GM23248 (cell line): Measurements from ENCODE around the gene TIMD4. TPM values are rescaled to one million over a fixed set of nuclear protein-coding genes. Genes with fewer than 3 reads are reported as not detected.

Source experiments
- DNase-seq: peaks from one replicate; pipeline ENCODE4 v3.0.0-alpha.2; 2015
- H2AFZ ChIP-seq: fragments of 200-600 bp; sonication (generic); 2 replicates; pipeline ENCODE4 v1.6.1; 2016; ENCODE audit warnings: antibody characterized with exemption
- H3F3A ChIP-seq: fragments of 200-600 bp; sonication (generic); 2 replicates; pipeline ENCODE4 v1.6.1; 2016; ENCODE audit warnings: mild to moderate bottlenecking, antibody characterized with exemption, mixed run types; ENCODE audit not compliant: insufficient read depth
- H3K27ac ChIP-seq: fragments of 200-600 bp; sonication (generic); 2 replicates; pipeline ENCODE4 v1.5.1; 2016; ENCODE audit warnings: mild to moderate bottlenecking
- H3K27me3 ChIP-seq: fragments of 200-600 bp; sonication (generic); replicated peaks from 2 replicates; pipeline ENCODE4 v1.6.1; 2016; ENCODE audit warnings: mild to moderate bottlenecking; ENCODE audit not compliant: insufficient read depth
- H3K36me3 ChIP-seq: fragments of 200-600 bp; sonication (generic); 2 replicates; pipeline ENCODE4 v1.6.1; 2016; ENCODE audit warnings: low read depth, mild to moderate bottlenecking
- H3K4me1 ChIP-seq: fragments of 200-600 bp; sonication (generic); 2 replicates; pipeline ENCODE4 v1.6.1; 2016; ENCODE audit warnings: mild to moderate bottlenecking; ENCODE audit not compliant: insufficient read depth
- H3K4me2 ChIP-seq: fragments of 200-600 bp; sonication (generic); one replicate; pipeline ENCODE4 v1.6.1; 2016; ENCODE audit warnings: mild to moderate bottlenecking; ENCODE audit not compliant: unreplicated experiment
- H3K4me3 ChIP-seq: fragments of 200-600 bp; sonication (generic); 2 replicates; pipeline ENCODE4 v1.5.1; 2016; ENCODE audit warnings: mild to moderate bottlenecking
- H3K79me2 ChIP-seq: fragments of 200-600 bp; sonication (generic); 2 replicates; pipeline ENCODE4 v1.6.1; 2016; ENCODE audit warnings: mild to moderate bottlenecking; ENCODE audit not compliant: insufficient read depth
- H3K9ac ChIP-seq: fragments of 200-600 bp; sonication (generic); 2 replicates; pipeline ENCODE4 v1.6.1; 2016; ENCODE audit warnings: mild to moderate bottlenecking
- H3K9me2 ChIP-seq: fragments of 200-600 bp; sonication (generic); 2 replicates; pipeline ENCODE4 v1.6.1; 2016; ENCODE audit warnings: mixed run types, mild to moderate bottlenecking, moderate library complexity; ENCODE audit not compliant: insufficient read depth
- H3K9me3 ChIP-seq: fragments of 200-600 bp; sonication (generic); one replicate; pipeline ENCODE4 v1.6.1; 2017; ENCODE audit warnings: low read depth
- H4K20me1 ChIP-seq: fragments of 200-600 bp; sonication (generic); 2 replicates; pipeline ENCODE4 v1.6.0; 2016; ENCODE audit not compliant: insufficient read depth
- EZH2 ChIP-seq: fragments of 200-600 bp; sonication (generic); IDR thresholded peaks from 2 replicates; pipeline ENCODE4 v1.6.1; 2018; ENCODE audit warnings: antibody characterized with exemption, mild to moderate bottlenecking; ENCODE audit not compliant: insufficient read depth, poor library complexity, severe bottlenecking
- EZH2phosphoT487 ChIP-seq: fragments of 200-600 bp; sonication (generic); IDR thresholded peaks from 2 replicates; pipeline ENCODE4 v1.6.1; 2018; ENCODE audit warnings: antibody characterized with exemption, moderate library complexity, mild to moderate bottlenecking, low read depth; ENCODE audit not compliant: insufficient read depth
- WGBS, 2 experiments: methylation state at CpG; one replicate each; pipeline ENCODE4 v1.1.6; 2015 to 2017; ENCODE audit warnings: low lambda C conversion rate in 2 of 2, low coverage in 1 of 2; ENCODE audit errors: missing lambda C conversion rate in 2 of 2; 5-methylcytosine and 5-hydroxymethylcytosine counted together
- in situ Hi-C: fragments of 300-500 bp; cut with MboI; formaldehyde crosslinking; loops from 2 replicates; pipeline ENCODE4 v1.15.0; 2020
- polyA plus RNA-seq: library from polyadenylated mRNA; unstranded; fragments of >200 nt; fragmentation: Nextera tagmentation; extraction: Ambion mirVana; gene quantifications from 2 replicates; pipeline ENCODE4 v1.2.1, GENCODE V29; 2016
- total RNA-seq: library from RNA; depleted of rRNA; stranded (reverse); fragments of >200 nt; shearing (Covaris generic); gene quantifications from 2 replicates; pipeline ENCODE4 v1.2.3, GENCODE V29; 2014

TIMD4 gene
- total and polyA plus RNA-seq, 2 experiments from 2014 or later, result not detected

DNA sequence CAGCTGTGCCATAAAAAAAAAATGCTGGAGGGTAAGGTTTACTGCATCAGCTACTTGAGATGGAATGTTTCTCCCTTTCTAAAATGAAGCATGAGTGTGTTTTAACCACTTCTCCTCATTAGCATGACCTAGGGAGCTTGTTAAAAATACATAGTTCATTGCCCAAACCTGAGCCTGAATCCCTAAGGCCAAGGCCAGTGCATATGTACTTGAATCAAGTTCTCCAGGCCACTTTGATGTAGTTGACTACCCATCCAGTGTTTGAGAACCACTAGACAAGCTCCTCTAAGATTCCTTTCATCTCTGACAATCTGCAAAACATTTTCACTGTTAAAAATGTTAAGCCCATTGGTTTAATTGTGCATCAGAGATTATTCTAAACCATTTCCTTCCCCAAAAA, 6.7 kb downstream of the TIMD4 start:
- in situ Hi-C loops, result no loop called here
- Histone ChIP-seq H3K79me2 (no peaks in the 10 kb centered on the region), H3K4me1 (no peaks in the 10 kb centered on the region), H3K9me3 (no peaks in the 10 kb centered on the region), H3K36me3 (no peaks in the 10 kb centered on the region), H3K27me3 (no peaks in the 10 kb centered on the region), H3K9me2 (no peaks in the 10 kb centered on the region), H3K4me3 (no peak overlapping the region), H2AFZ (no peak overlapping the region), H3K9ac (no peak overlapping the region), H3K4me2 (no peak overlapping the region), H3K27ac (no peak overlapping the region), H3F3A (no peaks in the 10 kb centered on the region), H4K20me1 (no peaks in the 10 kb centered on the region)
- no peak for DNase-seq
- no peak for TF ChIP-seq EZH2phosphoT487
- no peak for TF ChIP-seq EZH2

DNA sequence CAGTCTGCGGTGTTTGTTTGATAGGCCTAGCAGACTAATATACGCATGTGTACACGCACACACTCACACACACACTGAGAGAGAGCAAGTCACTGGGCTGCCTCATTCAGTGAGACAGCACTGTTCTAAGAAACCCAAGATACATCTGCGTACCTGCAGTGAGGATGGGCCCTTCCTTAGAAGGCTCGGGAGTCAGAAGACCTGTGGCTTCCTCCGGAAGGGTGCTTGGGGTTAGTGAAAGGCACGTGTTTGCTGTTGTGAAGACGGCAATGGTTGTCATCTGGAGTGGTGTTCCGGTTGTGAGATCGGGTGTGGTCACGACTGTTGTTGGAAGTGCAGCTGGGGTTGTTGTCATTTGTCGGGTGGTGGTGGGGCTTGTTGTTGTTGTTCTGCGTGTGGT, 11.7 kb downstream of the TIMD4 start:
- no peak for TF ChIP-seq EZH2
- Histone ChIP-seq H3K4me3 (no peak overlapping the region), H3K27me3 (no peaks in the 10 kb centered on the region), H4K20me1 (no peaks in the 10 kb centered on the region), H3K4me1 (no peaks in the 10 kb centered on the region), H3K9ac (no peak overlapping the region), H3K4me2 (no peak overlapping the region), H2AFZ (no peak overlapping the region), H3K36me3 (no peaks in the 10 kb centered on the region), H3K9me2 (no peaks in the 10 kb centered on the region), H3K79me2 (no peaks in the 10 kb centered on the region), H3K9me3 (no peaks in the 10 kb centered on the region), H3K27ac (no peak overlapping the region), H3F3A (no peaks in the 10 kb centered on the region)
- no peak for DNase-seq
- 52 to 56% methylated on average over 13 of the region's 13 CpGs for WGBS, 2 experiments
- in situ Hi-C loops, result no loop called here

DNA sequence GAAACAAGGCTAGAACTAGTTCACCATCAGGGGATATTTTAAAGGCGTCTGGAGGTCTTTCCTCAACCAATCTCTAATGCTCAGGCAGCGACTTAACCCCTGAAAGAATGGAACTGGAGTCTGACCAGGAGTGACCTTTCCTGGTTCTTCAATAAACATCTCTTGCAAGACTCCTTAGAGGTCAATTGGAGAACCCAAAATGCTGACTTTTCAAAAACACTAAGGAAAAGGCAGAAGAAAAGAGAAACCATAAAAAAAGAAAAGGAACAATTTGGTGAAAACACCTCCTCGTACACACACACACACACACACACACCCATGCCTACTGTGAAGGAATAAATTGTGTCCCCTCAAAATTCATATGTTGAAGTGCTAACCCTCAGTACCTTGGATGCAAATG, 12.3 kb downstream of the TIMD4 start:
- Histone ChIP-seq H3K9ac (no peak overlapping the region), H3K27ac (no peak overlapping the region), H3K4me1 (no peaks in the 10 kb centered on the region), H3K36me3 (no peaks in the 10 kb centered on the region), H2AFZ (no peak overlapping the region), H3K4me2 (no peak overlapping the region), H4K20me1 (no peaks in the 10 kb centered on the region), H3K9me2 (no peaks in the 10 kb centered on the region), H3K9me3 (no peaks in the 10 kb centered on the region), H3K27me3 (no peaks in the 10 kb centered on the region), H3K4me3 (no peak overlapping the region), H3K79me2 (no peaks in the 10 kb centered on the region), H3F3A (no peaks in the 10 kb centered on the region)
- TF ChIP-seq EZH2phosphoT487 (no peak), EZH2 (no peak)
- no peak for DNase-seq
- in situ Hi-C loops, result no loop called here
- 2 to 16% methylated on average over 3 of the region's 3 CpGs for WGBS, 2 experiments

DNA sequence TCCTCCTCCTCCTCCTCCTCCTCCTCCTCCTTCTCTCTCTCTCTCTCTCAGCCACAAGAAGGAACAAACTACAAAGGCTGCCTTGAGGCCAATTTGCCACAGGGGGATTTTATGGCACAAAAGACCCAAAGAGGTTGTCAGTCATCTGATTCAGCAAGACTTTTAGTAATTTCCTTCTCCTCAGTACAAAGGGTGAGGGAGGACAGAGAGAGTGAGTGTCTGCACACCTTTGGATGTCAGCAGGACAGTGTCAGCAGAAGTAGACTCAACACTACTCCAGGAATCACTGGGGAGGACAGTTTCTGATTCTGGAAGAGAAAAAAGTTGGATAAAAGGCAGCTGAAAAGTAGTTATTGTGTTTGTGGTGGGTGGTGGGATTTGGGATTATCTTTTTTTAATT, 13.6 kb downstream of the TIMD4 start:
- Histone ChIP-seq H3K4me2 (no peak overlapping the region), H4K20me1 (no peaks in the 10 kb centered on the region), H3K9ac (no peak overlapping the region), H3K4me3 (no peak overlapping the region), H3K4me1 (no peaks in the 10 kb centered on the region), H3K27me3 (no peaks in the 10 kb centered on the region), H3K9me3 (no peaks in the 10 kb centered on the region), H3K9me2 (no peaks in the 10 kb centered on the region), H3K79me2 (no peaks in the 10 kb centered on the region), H2AFZ (no peak overlapping the region), H3K36me3 (no peaks in the 10 kb centered on the region), H3K27ac (no peak overlapping the region), H3F3A (no peaks in the 10 kb centered on the region)
- no peak for DNase-seq
- no peak for TF ChIP-seq EZH2phosphoT487
- no peak for TF ChIP-seq EZH2
- in situ Hi-C loops, result no loop called here

DNA sequence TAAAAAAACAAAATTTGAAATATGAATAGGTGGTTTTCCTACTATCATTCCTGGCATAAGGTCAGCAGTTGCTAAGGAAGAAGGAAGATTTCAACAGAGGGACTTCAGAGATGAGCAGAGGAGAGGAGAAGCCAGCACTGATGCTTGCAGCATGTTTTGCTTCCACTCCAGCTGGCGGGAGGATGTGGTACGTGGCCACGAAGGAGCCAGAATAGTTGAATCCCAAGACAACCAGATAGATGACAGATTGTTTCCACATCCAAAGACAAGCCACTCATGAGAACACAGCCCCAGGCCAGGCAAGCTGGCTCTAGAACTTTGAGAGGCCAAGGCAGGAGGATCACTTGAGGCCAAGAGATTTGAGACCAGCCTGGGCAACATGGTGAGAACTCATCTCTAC, 15.1 kb downstream of the TIMD4 start:
- 0 to 4% methylated on average over 3 of the region's 3 CpGs for WGBS, 2 experiments
- no peaks in the 10 kb centered on the region for H4K20me1 ChIP-seq

More for the DNA sequence above, 15.1 kb downstream of the TIMD4 start:
- Histone ChIP-seq H3K4me3 (no peak overlapping the region), H3K79me2 (no peaks in the 10 kb centered on the region), H3K9ac (no peak overlapping the region), H2AFZ (no peak overlapping the region), H3K27me3 (no peaks in the 10 kb centered on the region), H3K27ac (no peak overlapping the region), H3K9me2 (no peaks in the 10 kb centered on the region), H3K4me2 (no peak overlapping the region), H3K9me3 (no peaks in the 10 kb centered on the region), H3F3A (no peaks in the 10 kb centered on the region), H3K36me3 (no peaks in the 10 kb centered on the region), H3K4me1 (no peaks in the 10 kb centered on the region)
- in situ Hi-C loops, result no loop called here
- DNase-seq, result no peak
- no peak for TF ChIP-seq EZH2
- TF ChIP-seq EZH2phosphoT487, result no peak
